ENCODE measurements around the gene KLHL8. TPM values are rescaled to one million over a fixed set of nuclear protein-coding genes. Genes with fewer than 3 reads are reported as not detected.
"Not testable (repeated sequence)": the region's sequence is repeated elsewhere in the genome, so short reads cannot be mapped to it uniquely, and the experiment has no call there.

The KLHL8 gene
- total RNA-seq, 2 donors from 2014 or later: 6.8 to 7.9 TPM

- no peaks in the 10 kb centered on the region for H3K9me3 ChIP-seq (ENCODE audit: control insufficient read depth, low read length, poor library complexity, severe bottlenecking)
- H3K27me3 Mint-ChIP-seq: no peaks in the 10 kb centered on the region
- ATAC-seq: no peak
- H3K36me3 Mint-ChIP-seq (ENCODE audit: low read depth): peaks cover 2% of the 10 kb centered on the region
- no peak overlapping the region for H3K4me3 Mint-ChIP-seq
- DNase-seq: no peak
- H3K4me1 Mint-ChIP-seq: peaks cover 4% of the 10 kb centered on the region
- peak overlapping the region; percentile 41 for H3K27ac Mint-ChIP-seq
Observed at GRCh38 chr4:87147116-87147515, 73.3 kb downstream of the KLHL8 start.

GRCh38 chr4:87145934-87146333, 74.5 kb downstream of the KLHL8 start:
- not testable (repeated sequence) for H3K4me1 Mint-ChIP-seq; H3K27ac Mint-ChIP-seq; H3K4me3 Mint-ChIP-seq; H3K27me3 Mint-ChIP-seq; DNase-seq; H3K36me3 Mint-ChIP-seq (ENCODE audit: low read depth); H3K9me3 ChIP-seq (ENCODE audit: control insufficient read depth, low read length, poor library complexity, severe bottlenecking); ATAC-seq

GRCh38 chr4:87144356-87144755, 76.1 kb downstream of the KLHL8 start:
- H3K9me3 ChIP-seq (ENCODE audit: control insufficient read depth, low read length, poor library complexity, severe bottlenecking): no peaks in the 10 kb centered on the region
- peak; percentile 18 for ATAC-seq
- no peak for DNase-seq
- Mint-ChIP-seq H3K27ac (no peak overlapping the region), H3K4me1 (peaks cover 2% of the 10 kb centered on the region), H3K27me3 (no peaks in the 10 kb centered on the region), H3K36me3 (ENCODE audit: low read depth) (peaks cover 4% of the 10 kb centered on the region), H3K4me3 (no peak overlapping the region)

DNA sequence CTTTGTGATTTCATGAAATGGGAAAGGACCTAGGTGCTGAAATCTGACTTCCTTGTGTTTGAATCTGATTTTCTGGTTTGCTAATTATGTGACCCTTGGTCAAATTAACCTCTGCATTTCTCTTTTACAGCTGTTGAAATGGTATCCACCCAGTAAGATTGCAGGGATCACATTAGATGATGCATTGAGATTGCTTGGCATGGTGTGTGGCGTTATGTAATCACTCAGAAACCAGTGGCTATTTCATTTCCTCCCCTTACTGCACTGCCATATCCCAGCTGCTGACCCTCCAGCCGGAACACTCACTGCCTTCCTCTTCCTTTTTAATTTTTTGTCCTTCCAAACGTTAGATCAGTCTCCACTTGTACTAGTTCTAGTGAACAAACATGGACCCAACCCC, 79.0 kb downstream of the KLHL8 start:
- H3K9me3 ChIP-seq (ENCODE audit: control insufficient read depth, low read length, poor library complexity, severe bottlenecking): no peaks in the 10 kb centered on the region
- DNase-seq (no peak), ATAC-seq (no peak)
- Mint-ChIP-seq H3K4me3 (no peak overlapping the region), H3K27me3 (no peaks in the 10 kb centered on the region), H3K4me1 (peaks cover 4% of the 10 kb centered on the region), H3K36me3 (ENCODE audit: low read depth) (peaks cover 4% of the 10 kb centered on the region), H3K27ac (no peak overlapping the region)

DNA sequence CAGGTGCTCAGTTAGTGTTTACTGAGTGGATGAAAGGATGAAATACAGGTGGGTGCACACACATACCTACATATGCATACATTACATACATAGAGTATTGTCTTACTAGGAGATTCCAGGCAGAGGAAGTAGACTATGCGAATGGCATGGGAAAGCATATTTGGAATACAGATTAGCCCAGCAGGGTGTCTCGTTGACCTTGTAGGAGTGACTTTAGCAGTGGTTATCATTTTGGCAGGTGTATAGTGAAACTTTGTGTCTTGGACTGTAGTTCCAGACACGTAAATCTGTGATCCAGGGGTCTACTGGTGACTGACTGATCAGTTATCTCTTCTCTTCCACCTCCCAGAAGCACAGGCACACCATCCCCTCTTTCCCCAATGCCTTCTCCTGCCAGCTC, 86.3 kb downstream of the KLHL8 start:
- peaks cover 9% of the 10 kb centered on the region for H3K4me1 Mint-ChIP-seq
- DNase-seq: no peak
- no peak for ATAC-seq
- H3K27ac Mint-ChIP-seq: no peak overlapping the region
- H3K36me3 Mint-ChIP-seq (ENCODE audit: low read depth): peaks cover 10% of the 10 kb centered on the region
- H3K27me3 Mint-ChIP-seq: no peaks in the 10 kb centered on the region
- no peaks in the 10 kb centered on the region for H3K9me3 ChIP-seq (ENCODE audit: control insufficient read depth, low read length, poor library complexity, severe bottlenecking)
- H3K4me3 Mint-ChIP-seq: no peak overlapping the region

DNA sequence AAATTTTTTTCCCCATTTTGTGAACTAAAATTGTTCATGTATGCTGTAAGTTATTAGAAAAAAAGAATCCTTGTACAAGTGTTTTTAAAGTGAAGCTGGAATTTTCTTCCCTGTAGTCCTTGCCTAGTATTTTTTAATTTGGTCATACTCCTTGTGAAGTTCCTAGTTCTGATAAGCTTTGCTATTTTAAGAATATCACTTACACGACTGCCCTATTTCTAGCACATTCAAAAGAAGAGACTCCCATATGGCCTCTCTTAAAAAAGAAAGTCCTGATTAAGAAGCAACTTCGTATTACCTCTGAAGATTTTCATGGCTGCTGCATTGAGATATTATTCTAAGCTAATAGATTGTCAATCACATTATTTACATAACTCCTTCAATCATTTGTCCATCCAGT, 87.2 kb downstream of the KLHL8 start:
- no peaks in the 10 kb centered on the region for H3K9me3 ChIP-seq (ENCODE audit: control insufficient read depth, low read length, poor library complexity, severe bottlenecking)
- H3K36me3 Mint-ChIP-seq (ENCODE audit: low read depth): peaks cover 11% of the 10 kb centered on the region
- H3K4me1 Mint-ChIP-seq: peaks cover 9% of the 10 kb centered on the region
- ATAC-seq: no peak
- H3K27me3 Mint-ChIP-seq: no peaks in the 10 kb centered on the region
- no peak for DNase-seq
- no peak overlapping the region for H3K4me3 Mint-ChIP-seq
- peak overlapping the region; percentile 47 for H3K27ac Mint-ChIP-seq

DNA sequence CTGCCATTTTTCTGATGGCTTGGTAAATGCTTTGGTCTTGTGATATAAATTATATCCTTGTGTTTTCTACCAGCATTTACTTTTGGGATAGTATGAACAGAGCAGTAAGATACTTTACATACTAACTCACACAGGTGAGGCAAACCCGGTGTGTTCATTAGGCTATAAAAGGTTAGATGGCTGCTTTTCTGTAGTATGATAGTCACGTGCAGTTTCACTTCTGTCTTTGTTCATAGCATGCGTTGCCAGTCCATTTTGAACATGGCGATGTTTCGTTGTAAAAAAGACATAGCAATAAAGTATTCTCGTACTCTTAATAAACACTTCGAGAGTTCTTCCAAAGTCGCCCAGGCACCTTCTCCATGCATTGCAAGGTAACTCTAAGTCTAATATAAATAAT, 88.4 kb downstream of the KLHL8 start:
- peaks cover 17% of the 10 kb centered on the region for H3K36me3 Mint-ChIP-seq (ENCODE audit: low read depth)
- no peaks in the 10 kb centered on the region for H3K27me3 Mint-ChIP-seq
- peaks cover 10% of the 10 kb centered on the region for H3K4me1 Mint-ChIP-seq
- peak overlapping the region; percentile 47 for H3K27ac Mint-ChIP-seq
- no peaks in the 10 kb centered on the region for H3K9me3 ChIP-seq (ENCODE audit: control insufficient read depth, low read length, poor library complexity, severe bottlenecking)
- ATAC-seq: no peak
- H3K4me3 Mint-ChIP-seq: no peak overlapping the region
- no peak for DNase-seq

- DNase-seq: no peak
- no peaks in the 10 kb centered on the region for H3K27me3 Mint-ChIP-seq
- peaks cover 19% of the 10 kb centered on the region for H3K36me3 Mint-ChIP-seq (ENCODE audit: low read depth)
- peaks cover 13% of the 10 kb centered on the region for H3K4me1 Mint-ChIP-seq
- H3K27ac Mint-ChIP-seq: no peak overlapping the region
- no peaks in the 10 kb centered on the region for H3K9me3 ChIP-seq (ENCODE audit: control insufficient read depth, low read length, poor library complexity, severe bottlenecking)
- no peak for ATAC-seq
- H3K4me3 Mint-ChIP-seq: no peak overlapping the region
Observed at GRCh38 chr4:87130985-87131703, 89.3 kb downstream of the KLHL8 start.

DNA sequence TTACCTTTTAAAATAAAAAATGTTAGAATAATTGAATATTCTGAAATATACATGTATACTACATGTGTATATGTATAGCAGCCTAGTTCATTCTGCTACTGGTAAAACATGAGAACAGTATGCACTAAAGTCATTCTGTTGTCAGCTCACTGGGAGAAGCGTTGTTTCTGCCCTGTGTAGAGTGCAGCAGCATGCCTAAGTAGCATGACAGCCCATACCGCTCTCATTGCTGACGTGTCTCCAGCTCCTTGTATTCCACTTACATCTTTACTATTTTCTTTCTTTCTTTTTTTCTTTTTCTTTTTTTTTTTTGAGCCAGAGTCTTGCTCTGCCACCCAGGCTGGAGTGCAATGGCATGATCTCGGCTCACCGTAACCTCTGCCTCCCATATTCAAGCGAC, 90.7 kb downstream of the KLHL8 start:
- no peak overlapping the region for H3K4me3 Mint-ChIP-seq

GRCh38 chr4:87128006-87128705, 92.3 kb downstream of the KLHL8 start:
- H3K4me3 Mint-ChIP-seq: no peak overlapping the region
- ATAC-seq (no peak), DNase-seq (no peak)
- peaks cover 13% of the 10 kb centered on the region for H3K4me1 Mint-ChIP-seq
- peaks cover 17% of the 10 kb centered on the region for H3K36me3 Mint-ChIP-seq (ENCODE audit: low read depth)
- H3K27ac Mint-ChIP-seq: peak overlapping the region; percentile 45
- no peaks in the 10 kb centered on the region for H3K9me3 ChIP-seq (ENCODE audit: control insufficient read depth, low read length, poor library complexity, severe bottlenecking)
- no peaks in the 10 kb centered on the region for H3K27me3 Mint-ChIP-seq

More for the DNA sequence above, 90.7 kb downstream of the KLHL8 start:
- DNase-seq (no peak), ATAC-seq (no peak)
- Mint-ChIP-seq H3K4me1 (peaks cover 15% of the 10 kb centered on the region), H3K27ac (peak overlapping the region; percentile 49), H3K36me3 (ENCODE audit: low read depth) (peaks cover 26% of the 10 kb centered on the region), H3K27me3 (no peaks in the 10 kb centered on the region)
- H3K9me3 ChIP-seq (ENCODE audit: control insufficient read depth, low read length, poor library complexity, severe bottlenecking): no peaks in the 10 kb centered on the region

GRCh38 chr4:87126056-87126455, 94.4 kb downstream of the KLHL8 start:
- no peak overlapping the region for H3K27ac Mint-ChIP-seq
- DNase-seq: no peak
- no peak for ATAC-seq
- H3K27me3 Mint-ChIP-seq: no peaks in the 10 kb centered on the region
- H3K36me3 Mint-ChIP-seq (ENCODE audit: low read depth): peaks cover 17% of the 10 kb centered on the region
- peaks cover 24% of the 10 kb centered on the region for H3K4me1 Mint-ChIP-seq
- H3K9me3 ChIP-seq (ENCODE audit: control insufficient read depth, low read length, poor library complexity, severe bottlenecking): no peaks in the 10 kb centered on the region
- no peak overlapping the region for H3K4me3 Mint-ChIP-seq

DNA sequence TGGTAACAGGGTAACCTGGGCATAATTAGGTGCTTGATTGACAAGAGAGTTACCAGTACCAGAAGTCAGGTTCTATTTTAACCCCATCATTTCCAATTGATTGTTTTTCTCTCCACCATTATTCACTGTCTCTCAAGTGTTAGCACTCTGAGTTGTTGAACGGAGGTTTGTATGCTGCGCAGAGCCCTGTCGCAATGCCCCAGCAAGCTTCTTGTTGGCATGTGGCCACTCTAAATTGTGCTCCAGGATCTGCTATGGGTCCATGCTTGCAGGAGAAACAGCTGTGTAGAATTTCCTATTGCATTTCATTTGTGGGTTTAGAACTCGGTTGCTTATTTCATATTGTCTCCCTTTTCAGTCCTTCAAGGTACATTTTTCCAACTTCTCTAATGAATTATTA, 98.2 kb downstream of the KLHL8 start:
- H3K9me3 ChIP-seq (ENCODE audit: control insufficient read depth, low read length, poor library complexity, severe bottlenecking): no peaks in the 10 kb centered on the region
- Mint-ChIP-seq H3K4me1 (peaks cover 37% of the 10 kb centered on the region), H3K27me3 (no peaks in the 10 kb centered on the region), H3K4me3 (no peak overlapping the region), H3K27ac (peak overlapping the region; percentile 93), H3K36me3 (ENCODE audit: low read depth) (peaks cover 10% of the 10 kb centered on the region)
- DNase-seq (no peak), ATAC-seq (no peak)

DNA sequence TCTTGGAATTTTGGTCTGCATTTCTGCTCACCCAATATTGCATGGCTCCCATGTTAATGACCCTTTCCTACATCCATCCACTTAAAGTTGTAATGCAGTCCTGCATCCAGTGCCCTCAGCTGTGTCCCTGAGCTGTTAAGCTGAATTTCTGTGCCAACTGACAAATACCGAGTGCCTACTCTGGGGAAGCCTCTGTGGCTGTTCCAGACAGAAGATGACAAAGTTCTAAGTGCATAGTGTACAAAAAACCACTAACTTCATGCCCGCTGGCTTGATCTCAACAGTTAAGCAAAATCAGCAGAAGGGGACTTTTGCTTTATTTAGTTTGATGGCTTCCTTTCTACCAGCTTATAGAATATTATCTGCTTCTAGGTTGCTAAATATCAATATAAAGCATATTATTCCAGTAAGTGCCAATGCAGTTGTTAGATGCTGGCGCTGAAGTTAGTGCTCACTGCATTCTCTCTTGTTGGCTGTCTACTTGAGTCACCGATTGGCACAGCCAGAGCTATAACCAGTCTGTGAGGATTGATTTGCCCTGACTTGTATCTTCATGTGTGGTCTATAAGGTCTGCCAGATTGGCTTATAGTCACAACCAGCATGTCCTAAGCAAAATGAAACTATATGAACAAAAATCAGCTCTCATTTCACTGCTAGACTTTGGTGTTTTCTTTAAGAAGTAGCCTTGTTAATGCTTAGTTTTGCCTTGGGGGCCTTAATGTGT, 98.9 kb downstream of the KLHL8 start:
- DNase-seq: no peak
- no peak overlapping the region for H3K4me3 Mint-ChIP-seq
- peak; percentile 28 for ATAC-seq
- no peaks in the 10 kb centered on the region for H3K27me3 Mint-ChIP-seq
- peaks cover 38% of the 10 kb centered on the region for H3K4me1 Mint-ChIP-seq
- H3K9me3 ChIP-seq (ENCODE audit: control insufficient read depth, low read length, poor library complexity, severe bottlenecking): no peaks in the 10 kb centered on the region
- H3K27ac Mint-ChIP-seq: peak overlapping the region; percentile 93
- peaks cover 8% of the 10 kb centered on the region for H3K36me3 Mint-ChIP-seq (ENCODE audit: low read depth)

Measured in T-helper 17 cell (primary cell).